Esophagus squamous epithelium (tissue), 4 donors: Measurements from ENCODE around the gene KRTAP3-2.

Source experiments
- POLR2A ChIP-seq, 4 donors: fragments of 450-650 bp; IDR thresholded peaks; one replicate each; pipeline ENCODE4 v1.6.1; 2017; ENCODE audit warnings: antibody characterized with exemption in 4 of 4, mild to moderate bottlenecking in 4 of 4, moderate library complexity in 3 of 4
- TF ChIP-seq, protein P1 (sequence below), 6 experiments: fragments of 450-650 bp in 4 of 6; fragments of 200-600 bp in 2 of 6; sonication (generic) in 2 of 6; IDR thresholded peaks; one replicate each; pipeline ENCODE4 v1.5.1; 2016 to 2019; ENCODE audit warnings: antibody characterized with exemption in 6 of 6, mild to moderate bottlenecking in 4 of 6, moderate library complexity in 4 of 6

DNA sequence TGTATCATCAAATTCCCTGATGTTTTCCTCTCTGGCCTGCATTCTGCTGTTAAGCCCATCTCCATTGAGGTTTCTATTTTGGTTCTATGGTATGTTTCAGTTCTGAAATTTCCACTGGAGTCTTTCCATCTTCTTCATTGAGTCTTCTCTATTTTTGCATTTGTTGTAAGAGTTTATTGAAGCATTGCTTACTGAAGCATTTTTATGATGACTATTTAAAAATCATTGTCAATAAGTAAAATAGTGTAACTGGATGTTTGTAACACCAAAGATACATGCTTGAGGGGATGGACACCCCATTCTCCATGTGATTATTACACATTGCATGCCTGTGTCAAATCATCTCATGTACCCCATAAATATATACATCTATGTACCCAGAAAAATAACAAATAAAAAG is 24.2 kb downstream of the KRTAP3-2 start:
- TF ChIP-seq, protein P1, sequence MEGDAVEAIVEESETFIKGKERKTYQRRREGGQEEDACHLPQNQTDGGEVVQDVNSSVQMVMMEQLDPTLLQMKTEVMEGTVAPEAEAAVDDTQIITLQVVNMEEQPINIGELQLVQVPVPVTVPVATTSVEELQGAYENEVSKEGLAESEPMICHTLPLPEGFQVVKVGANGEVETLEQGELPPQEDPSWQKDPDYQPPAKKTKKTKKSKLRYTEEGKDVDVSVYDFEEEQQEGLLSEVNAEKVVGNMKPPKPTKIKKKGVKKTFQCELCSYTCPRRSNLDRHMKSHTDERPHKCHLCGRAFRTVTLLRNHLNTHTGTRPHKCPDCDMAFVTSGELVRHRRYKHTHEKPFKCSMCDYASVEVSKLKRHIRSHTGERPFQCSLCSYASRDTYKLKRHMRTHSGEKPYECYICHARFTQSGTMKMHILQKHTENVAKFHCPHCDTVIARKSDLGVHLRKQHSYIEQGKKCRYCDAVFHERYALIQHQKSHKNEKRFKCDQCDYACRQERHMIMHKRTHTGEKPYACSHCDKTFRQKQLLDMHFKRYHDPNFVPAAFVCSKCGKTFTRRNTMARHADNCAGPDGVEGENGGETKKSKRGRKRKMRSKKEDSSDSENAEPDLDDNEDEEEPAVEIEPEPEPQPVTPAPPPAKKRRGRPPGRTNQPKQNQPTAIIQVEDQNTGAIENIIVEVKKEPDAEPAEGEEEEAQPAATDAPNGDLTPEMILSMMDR (IDR thresholded peaks at IDR 0.05), result no peak
- TF ChIP-seq POLR2A (IDR thresholded peaks at IDR 0.05), result no peak
